Naive thymus-derived CD8-positive, alpha-beta T cell (primary cell): ENCODE results near the gene OGFR. TPM values are rescaled to one million over a fixed set of nuclear protein-coding genes. Genes with fewer than 3 reads are reported as not detected.

Experiments
- ATAC-seq, 2 donors: fragments of 150-1000 bp; cut with Tn5 transposase in 1 of 2; sonication (Bioruptor Pico), chemical (Tn5 transposase) in 1 of 2; 1 replicate in 1 of 2; 2 replicates in 1 of 2; pipeline ENCODE4 v1.10.0; 2021; ENCODE audit warnings: mild to moderate bottlenecking in 2 of 2, moderate library complexity in 2 of 2
- POLR2A ChIA-PET: fragments of 350-600 bp; sonication (Branson Sonifier 250); formaldehyde crosslinking; loops from one replicate; lab custom pipeline; 2021; ENCODE audit warnings: antibody characterized with exemption; lab: Charles Lee
- DNase-seq, 10 donors: peaks; one replicate each; pipeline versions ENCODE4 v3.0.0 to v3.0.0-alpha.2; 2020 to 2022
- H3K27ac Mint-ChIP-seq, 10 donors: one replicate each; pipeline ENCODE4 v1.8.0; 2020 to 2022; ENCODE audit warnings: mild to moderate bottlenecking in 10 of 10, mixed read lengths in 10 of 10, moderate library complexity in 4 of 10, inconsistent platforms in 1 of 10
- H3K27me3 Mint-ChIP-seq, 5 donors: one replicate each; pipeline ENCODE4 v1.8.0; 2021 to 2022; ENCODE audit warnings: mixed read lengths in 5 of 5
- H3K36me3 Mint-ChIP-seq, 3 donors: one replicate each; pipeline ENCODE4 v1.8.0; 2020 to 2022; ENCODE audit warnings: mixed read lengths in 3 of 3, mild to moderate bottlenecking in 2 of 3, inconsistent platforms in 1 of 3
- H3K4me1 Mint-ChIP-seq, 4 donors: one replicate each; pipeline ENCODE4 v1.8.0; 2021 to 2022; ENCODE audit warnings: mixed read lengths in 4 of 4
- H3K4me3 Mint-ChIP-seq, 10 donors: one replicate each; pipeline ENCODE4 v1.8.0; 2020 to 2022; ENCODE audit warnings: mild to moderate bottlenecking in 10 of 10, mixed read lengths in 10 of 10, moderate library complexity in 6 of 10, inconsistent platforms in 1 of 10
- H3K9me3 Mint-ChIP-seq, 9 donors: one replicate each; pipeline ENCODE4 v1.8.0; 2020 to 2022; ENCODE audit warnings: mixed read lengths in 9 of 9, mild to moderate bottlenecking in 3 of 9, inconsistent platforms in 1 of 9, moderate library complexity in 1 of 9
- polyA plus RNA-seq, 3 donors: library from polyadenylated mRNA; unstranded; fragments of 300-500 nt; fragmentation: Illumina TruSeq; gene quantifications; one replicate each; pipeline ENCODE4 v1.2.3, GENCODE V29; 2021
- total RNA-seq, 8 experiments: library from RNA in 2 of 8; stranded (reverse) in 2 of 8; gene quantifications; one replicate each; pipeline ENCODE4 v1.2.3 and lab custom pipeline; 2021 to 2026

Gene OGFR
- total and polyA plus RNA-seq, 5 experiments from 2014 or later: 26.5 to 79.9 (median 58.2) TPM

GRCh38 chr20:62771396-62772102, 33.1 kb upstream of the OGFR start:
- ATAC-seq: no peak
- no peaks in the 10 kb centered on the region for H3K9me3 Mint-ChIP-seq
- DNase-seq: peak in 1 of 10 donors; percentile 40
- H3K36me3 Mint-ChIP-seq: no peaks in the 10 kb centered on the region
- H3K27me3 Mint-ChIP-seq: no peaks in the 10 kb centered on the region
- no peak overlapping the region for H3K4me3 Mint-ChIP-seq
- POLR2A ChIA-PET: interaction anchor here (0.7 to 1.1 kb wide), 2 partner anchors 23 to 33 kb away, joined by 3 read pairs; no protein-coding TSS in a partner anchor
- peak overlapping the region in 1 of 10 donors; percentile 63 for H3K27ac Mint-ChIP-seq
- peaks cover 29 to 74% (median 54%) of the 10 kb centered on the region in 4 donors for H3K4me1 Mint-ChIP-seq

- DNase-seq (peak in 1 of 10 donors; percentile 52), ATAC-seq (no peak)
- Mint-ChIP-seq H3K27me3 (no peaks in the 10 kb centered on the region), H3K9me3 (no peaks in the 10 kb centered on the region), H3K4me1 (peaks cover 31 to 74% (median 57%) of the 10 kb centered on the region in 4 donors), H3K36me3 (no peaks in the 10 kb centered on the region), H3K27ac (peak overlapping the region in 6 of 10 donors; percentile 33 to 60 (median 52)), H3K4me3 (peak overlapping the region in 3 of 10 donors; percentile 6 to 52 (median 49))
- POLR2A ChIA-PET: interaction anchor here (1.8 kb wide), 1 partner anchor 22 kb away, joined by 8 read pairs; no protein-coding TSS in a partner anchor
Measured at GRCh38 chr20:62772103-62772611, 32.5 kb upstream of the OGFR start.

- Mint-ChIP-seq H3K9me3 (no peaks in the 10 kb centered on the region), H3K36me3 (no peaks in the 10 kb centered on the region), H3K4me1 (peaks cover 30 to 73% (median 57%) of the 10 kb centered on the region in 4 donors), H3K27ac (peak overlapping the region in 8 of 10 donors; percentile 35 to 77 (median 58)), H3K27me3 (no peaks in the 10 kb centered on the region), H3K4me3 (peak overlapping the region in 3 of 10 donors; percentile 6 to 52 (median 49))
- DNase-seq (no peak), ATAC-seq (no peak)
- POLR2A ChIA-PET: interaction anchor here (1.0 to 1.8 kb wide), 3 partner anchors 19 to 42 kb away, joined by 3 to 8 read pairs (median 4); no protein-coding TSS in a partner anchor
Measured at GRCh38 chr20:62772619-62772989, 32.0 kb upstream of the OGFR start.

GRCh38 chr20:62772990-62773844, 31.4 kb upstream of the OGFR start:
- no peaks in the 10 kb centered on the region for H3K36me3 Mint-ChIP-seq
- no peak for ATAC-seq

GRCh38 chr20:62773845-62774714, 30.6 kb upstream of the OGFR start:
- DNase-seq (no peak), ATAC-seq (no peak)
- H3K36me3 Mint-ChIP-seq: no peaks in the 10 kb centered on the region
- POLR2A ChIA-PET: interaction anchor here (0.7 to 2.8 kb wide), 8 partner anchors 9 to 41 kb away, joined by 3 to 10 read pairs (median 3); partner anchors contain the start of genes MRGBP and OGFR
- peak overlapping the region; percentile 15 to 96 (median 90) for H3K27ac Mint-ChIP-seq
- peak overlapping the region in 7 of 10 donors; percentile 1 to 65 (median 55) for H3K4me3 Mint-ChIP-seq
- H3K27me3 Mint-ChIP-seq: no peaks in the 10 kb centered on the region
- H3K9me3 Mint-ChIP-seq: no peaks in the 10 kb centered on the region
- peaks cover 27 to 73% (median 53%) of the 10 kb centered on the region in 4 donors for H3K4me1 Mint-ChIP-seq

More at GRCh38 chr20:62772990-62773844, 31.4 kb upstream of the OGFR start:
- POLR2A ChIA-PET: interaction anchor here (1.0 to 2.1 kb wide), 5 partner anchors 8 to 42 kb away, joined by 3 to 8 read pairs (median 4); no protein-coding TSS in a partner anchor
- Mint-ChIP-seq H3K9me3 (no peaks in the 10 kb centered on the region), H3K4me1 (peaks cover 28 to 71% (median 55%) of the 10 kb centered on the region in 4 donors), H3K27me3 (no peaks in the 10 kb centered on the region), H3K4me3 (peak overlapping the region in 1 of 10 donors; percentile 51), H3K27ac (peak overlapping the region in 8 of 10 donors; percentile 19 to 89 (median 67))
- no peak for DNase-seq

GRCh38 chr20:62774762-62775161, 29.9 kb upstream of the OGFR start:
- ATAC-seq (no peak), DNase-seq (no peak)
- Mint-ChIP-seq H3K4me1 (peaks cover 23 to 68% (median 50%) of the 10 kb centered on the region in 4 donors), H3K9me3 (no peaks in the 10 kb centered on the region), H3K4me3 (peak overlapping the region in 8 of 10 donors; percentile 15 to 63 (median 50)), H3K36me3 (no peaks in the 10 kb centered on the region), H3K27ac (peak overlapping the region; percentile 65 to 96 (median 91)), H3K27me3 (no peaks in the 10 kb centered on the region)
- POLR2A ChIA-PET: interaction anchor here (0.7 to 2.8 kb wide), 6 partner anchors 10 to 35 kb away, joined by 3 to 10 read pairs (median 3); partner anchors contain the start of genes MRGBP and OGFR

GRCh38 chr20:62775206-62775605, 29.4 kb upstream of the OGFR start:
- H3K4me1 Mint-ChIP-seq: peaks cover 23 to 67% (median 50%) of the 10 kb centered on the region in 4 donors
- POLR2A ChIA-PET: interaction anchor here (0.7 to 2.8 kb wide), 6 partner anchors 10 to 59 kb away, joined by 3 to 10 read pairs (median 3); partner anchors contain the start of gene MRGBP
- ATAC-seq: no peak

GRCh38 chr20:62776035-62776691, 28.5 kb upstream of the OGFR start:
- ATAC-seq: peak; percentile 5 to 23
- H3K27me3 Mint-ChIP-seq: no peaks in the 10 kb centered on the region
- H3K36me3 Mint-ChIP-seq: no peaks in the 10 kb centered on the region
- peak overlapping the region; percentile 88 to 96 (median 93) for H3K27ac Mint-ChIP-seq
- H3K4me1 Mint-ChIP-seq: peaks cover 23 to 64% (median 50%) of the 10 kb centered on the region in 4 donors
- no peaks in the 10 kb centered on the region for H3K9me3 Mint-ChIP-seq
- POLR2A ChIA-PET: interaction anchor here (0.7 to 2.8 kb wide), 5 partner anchors 18 to 60 kb away, joined by 3 to 10 read pairs (median 3); no protein-coding TSS in a partner anchor
- peak overlapping the region; percentile 45 to 85 (median 70) for H3K4me3 Mint-ChIP-seq
- peak in 1 of 10 donors; percentile 14 for DNase-seq

More at GRCh38 chr20:62775206-62775605, 29.4 kb upstream of the OGFR start:
- peak overlapping the region in 7 of 10 donors; percentile 20 to 85 (median 76) for H3K4me3 Mint-ChIP-seq
- no peaks in the 10 kb centered on the region for H3K9me3 Mint-ChIP-seq
- no peaks in the 10 kb centered on the region for H3K27me3 Mint-ChIP-seq
- no peak for DNase-seq
- no peaks in the 10 kb centered on the region for H3K36me3 Mint-ChIP-seq
- H3K27ac Mint-ChIP-seq: peak overlapping the region; percentile 65 to 96 (median 91)

- peak overlapping the region; percentile 50 to 85 (median 70) for H3K4me3 Mint-ChIP-seq
- DNase-seq: peak in 9 of 10 donors; percentile 14 to 90 (median 55)
- no peaks in the 10 kb centered on the region for H3K27me3 Mint-ChIP-seq
- H3K36me3 Mint-ChIP-seq: no peaks in the 10 kb centered on the region
- peak overlapping the region; percentile 86 to 96 (median 92) for H3K27ac Mint-ChIP-seq
- POLR2A ChIA-PET: interaction anchor here (0.7 to 2.8 kb wide), 5 partner anchors 17 to 60 kb away, joined by 3 to 10 read pairs (median 3); no protein-coding TSS in a partner anchor
- H3K9me3 Mint-ChIP-seq: no peaks in the 10 kb centered on the region
- peaks cover 23 to 63% (median 50%) of the 10 kb centered on the region in 4 donors for H3K4me1 Mint-ChIP-seq
- peak; percentile 90 to 92 for ATAC-seq
Measured at GRCh38 chr20:62776692-62777527, 27.7 kb upstream of the OGFR start.

GRCh38 chr20:62777528-62777830, 27.2 kb upstream of the OGFR start:
- Mint-ChIP-seq H3K27me3 (no peaks in the 10 kb centered on the region), H3K4me3 (peak overlapping the region in 5 of 10 donors; percentile 26 to 85 (median 68)), H3K36me3 (no peaks in the 10 kb centered on the region), H3K4me1 (peaks cover 23 to 59% (median 51%) of the 10 kb centered on the region in 4 donors), H3K9me3 (no peaks in the 10 kb centered on the region), H3K27ac (peak overlapping the region in 9 of 10 donors; percentile 65 to 96 (median 94))
- ATAC-seq (peak; percentile 7 to 8), DNase-seq (peak in 1 of 10 donors; percentile 27)
- POLR2A ChIA-PET: no interaction called here
